SU-DHL-6 (cell line): ENCODE results near the gene SNN.

Source experiments
- H2AFZ ChIP-seq: fragments of 200-600 bp; sonication (generic); 2 replicates; pipeline ENCODE4 v1.6.1; 2014; ENCODE audit warnings: low read depth, mild to moderate bottlenecking, moderate library complexity, mixed read lengths, antibody characterized with exemption, low read length; ENCODE audit not compliant: severe bottlenecking
- H3F3A ChIP-seq: fragments of 200-600 bp; shearing (Covaris generic); 2 replicates; pipeline ENCODE4 v1.6.0; 2016; ENCODE audit warnings: antibody characterized with exemption, mild to moderate bottlenecking; ENCODE audit not compliant: insufficient read depth
- H3K27ac ChIP-seq: fragments of 200-600 bp; sonication (generic); 2 replicates; pipeline ENCODE4 v1.5.1; 2016; ENCODE audit warnings: low read depth, mild to moderate bottlenecking, low read length, moderate library complexity, mixed read lengths
- H3K27me3 ChIP-seq: fragments of 200-600 bp; sonication (generic), shearing (Covaris generic); 2 replicates; pipeline ENCODE4 v1.6.0; 2014; ENCODE audit warnings: mild to moderate bottlenecking, low read length
- H3K36me3 ChIP-seq: fragments of 200-600 bp; sonication (generic); 2 replicates; pipeline ENCODE4 v1.6.1; 2014; ENCODE audit warnings: mild to moderate bottlenecking, low read length, mixed read lengths
- H3K4me2 ChIP-seq: fragments of 300-600, 200-600 bp; shearing (Covaris generic), sonication (generic); 2 replicates; pipeline ENCODE4 v1.6.0; 2014; ENCODE audit warnings: low read length, low read depth, mild to moderate bottlenecking; ENCODE audit not compliant: poor library complexity, severe bottlenecking
- H3K4me3 ChIP-seq: fragments of 200-600 bp; sonication (generic); 2 replicates; pipeline ENCODE4 v1.5.1; 2014; ENCODE audit warnings: antibody characterized with exemption, low read length, mild to moderate bottlenecking, mixed read lengths; ENCODE audit not compliant: insufficient read depth, poor library complexity, severe bottlenecking
- H3K79me2 ChIP-seq: fragments of 200-600 bp; sonication (generic); 2 replicates; pipeline ENCODE4 v1.6.1; 2014; ENCODE audit warnings: mild to moderate bottlenecking, low read length, moderate library complexity; ENCODE audit not compliant: insufficient read depth
- H3K9ac ChIP-seq: fragments of 200-600 bp; sonication (generic); 2 replicates; pipeline ENCODE4 v1.7.0; 2014; ENCODE audit warnings: mild to moderate bottlenecking, low read length
- H3K9me2 ChIP-seq: fragments of 200-600 bp; sonication (generic); replicated peaks from 2 replicates; pipeline ENCODE4 v1.6.1; 2014; ENCODE audit warnings: low read length; ENCODE audit not compliant: insufficient read depth
- H3K9me3 ChIP-seq: fragments of 200-600 bp; sonication (generic); 2 replicates; pipeline ENCODE4 v1.6.1; 2014; ENCODE audit warnings: low read length, mixed read lengths; ENCODE audit not compliant: insufficient read depth
- H4K20me1 ChIP-seq: fragments of 200-600 bp; sonication (generic); 2 replicates; pipeline ENCODE4 v1.6.1; 2014; ENCODE audit warnings: low read depth, mild to moderate bottlenecking, antibody characterized with exemption, low read length, moderate library complexity, mixed read lengths
- CTCF ChIP-seq: fragments of 200-600 bp; sonication (generic); IDR thresholded peaks from one replicate; pipeline ENCODE4 v1.5.1; 2017; ENCODE audit warnings: antibody characterized with exemption, mild to moderate bottlenecking, low read length, moderate library complexity; ENCODE audit not compliant: insufficient read depth, poor library complexity, severe bottlenecking
- EZH2phosphoT487 ChIP-seq: fragments of 200-600 bp; sonication (generic), shearing (Covaris generic); conservative IDR thresholded peaks from 2 replicates; pipeline ENCODE4 v1.6.1; 2018; ENCODE audit warnings: mild to moderate bottlenecking, antibody characterized with exemption, low read length, moderate library complexity, mixed read lengths

SNN gene

GRCh38 chr16:11721781-11722467 lies 53.7 kb downstream of the SNN start:
- H3K79me2 ChIP-seq = peaks cover 23% of the 10 kb centered on the region
- no peak overlapping the region for H3K9ac ChIP-seq
- H3K27me3 ChIP-seq = no peaks in the 10 kb centered on the region
- H3K27ac ChIP-seq = no peak overlapping the region
- H3K9me3 ChIP-seq = no peaks in the 10 kb centered on the region
- no peak overlapping the region for H3K4me3 ChIP-seq
- peaks cover 42% of the 10 kb centered on the region; the same call in 1 of the 2 replicates for H3K36me3 ChIP-seq
- no peak overlapping the region for H2AFZ ChIP-seq
- no peak overlapping the region for H3K4me2 ChIP-seq
- H3K9me2 ChIP-seq = no peaks in the 10 kb centered on the region
- peaks cover 10% of the 10 kb centered on the region; the same call in 1 of the 2 replicates for H3F3A ChIP-seq
- TF ChIP-seq EZH2phosphoT487 = no peak
- TF ChIP-seq CTCF = no peak
- no peaks in the 10 kb centered on the region for H4K20me1 ChIP-seq

- H3F3A ChIP-seq = peaks cover 10% of the 10 kb centered on the region; the same call in 1 of the 2 replicates
- no peak overlapping the region for H3K9ac ChIP-seq
- no peaks in the 10 kb centered on the region for H4K20me1 ChIP-seq
- no peaks in the 10 kb centered on the region for H3K9me2 ChIP-seq
- H3K79me2 ChIP-seq = peaks cover 26% of the 10 kb centered on the region
- no peaks in the 10 kb centered on the region for H3K27me3 ChIP-seq
- no peak overlapping the region for H2AFZ ChIP-seq
- H3K9me3 ChIP-seq = no peaks in the 10 kb centered on the region
- H3K27ac ChIP-seq = no peak overlapping the region
- H3K4me3 ChIP-seq = no peak overlapping the region
- H3K4me2 ChIP-seq = no peak overlapping the region
- peaks cover 46% of the 10 kb centered on the region; the same call in 1 of the 2 replicates for H3K36me3 ChIP-seq
- TF ChIP-seq EZH2phosphoT487 = no peak
- TF ChIP-seq CTCF = no peak
Measured at GRCh38 chr16:11722468-11722808, 54.2 kb downstream of the SNN start.

- H3K79me2 ChIP-seq = peaks cover 37% of the 10 kb centered on the region
- H3K4me2 ChIP-seq = no peak overlapping the region
- H3K27ac ChIP-seq = no peak overlapping the region
- H2AFZ ChIP-seq = no peak overlapping the region
- no peaks in the 10 kb centered on the region for H4K20me1 ChIP-seq
- no peaks in the 10 kb centered on the region for H3K9me2 ChIP-seq
- H3K9me3 ChIP-seq = no peaks in the 10 kb centered on the region
- no peak overlapping the region for H3K9ac ChIP-seq
- TF ChIP-seq EZH2phosphoT487 (no peak), CTCF (no peak)
- no peaks in the 10 kb centered on the region for H3K27me3 ChIP-seq
- H3K36me3 ChIP-seq = peaks cover 38% of the 10 kb centered on the region
- no peaks in the 10 kb centered on the region for H3F3A ChIP-seq
- no peak overlapping the region for H3K4me3 ChIP-seq
Measured at GRCh38 chr16:11725457-11725856, 57.2 kb downstream of the SNN start.
